Keratinocyte (primary cell): ENCODE data around the gene INSIG1.

ENCODE experiments used
- CTCF ChIP-seq, 3 experiments: IDR thresholded peaks in 1 of 3; conservative IDR thresholded peaks in 1 of 3; optimal IDR thresholded peaks in 1 of 3; 2 replicates in 2 of 3; 3 replicates in 1 of 3; pipeline versions ENCODE3 to v1.5.1; 2011; ENCODE audit warnings: low read length in 3 of 3, mild to moderate bottlenecking in 3 of 3, moderate library complexity in 2 of 3, control low read depth in 1 of 3, inconsistent platforms in 1 of 3; ENCODE audit not compliant: insufficient read depth in 2 of 3; ENCODE audit errors: extremely low read depth in 1 of 3
- EZH2 ChIP-seq: IDR thresholded peaks from one replicate; pipeline ENCODE4 v1.6.1; 2012; ENCODE audit warnings: inconsistent platforms, mild to moderate bottlenecking, low read length, moderate library complexity

- no peak for TF ChIP-seq EZH2
- TF ChIP-seq CTCF (optimal IDR thresholded peaks at IDR 0.05 in 1 of 3, IDR thresholded peaks at IDR 0.05 in 1 of 3, conservative IDR thresholded peaks at IDR 0.05 in 1 of 3; ENCODE audit: extremely low read depth in 1 of 3, insufficient read depth in 2 of 3, low read length in 3 of 3): no peak
These were observed 11.0 kb upstream of the INSIG1 start for GRCh38 chr7:155286686-155287085.
